Nephron (organoid): ENCODE measurements around the gene ATG2A.

Experiments
- H3K27ac Mint-ChIP-seq, 3 experiments: 2 replicates each; pipeline ENCODE4 v1.8.0; 2020; ENCODE audit warnings: mixed read lengths in 3 of 3, mild to moderate bottlenecking in 2 of 3, moderate library complexity in 1 of 3
- H3K27me3 Mint-ChIP-seq: 2 replicates; pipeline ENCODE4 v1.8.0; 2021; ENCODE audit warnings: low read depth, mild to moderate bottlenecking, moderate library complexity, mixed read lengths
- H3K36me3 Mint-ChIP-seq: 2 replicates; pipeline ENCODE4 v1.8.0; 2020; ENCODE audit warnings: low read depth, mixed read lengths
- H3K4me1 Mint-ChIP-seq: 2 replicates; pipeline ENCODE4 v1.8.0; 2020; ENCODE audit warnings: mixed read lengths
- H3K4me3 Mint-ChIP-seq, 3 experiments: 2 replicates each; pipeline ENCODE4 v1.8.0; 2020; ENCODE audit warnings: mild to moderate bottlenecking in 3 of 3, mixed read lengths in 3 of 3, moderate library complexity in 2 of 3
- H3K9me3 Mint-ChIP-seq: 2 replicates; pipeline ENCODE4 v1.8.0; 2020; ENCODE audit warnings: mixed read lengths
- TF ChIP-seq, protein P1 (sequence below), 3 experiments: fragments of 200-600 bp; sonication (generic); IDR thresholded peaks; one replicate each; pipeline ENCODE4 v1.5.0; 2021; ENCODE audit warnings: antibody characterized with exemption in 3 of 3; ENCODE audit not compliant: unreplicated experiment in 3 of 3

The ATG2A gene

GRCh38 chr11:64908766-64909165 lies 8.2 kb downstream of the ATG2A start:
- Mint-ChIP-seq H3K9me3 (no peaks in the 10 kb centered on the region), H3K27ac (no peak overlapping the region), H3K27me3 (no peaks in the 10 kb centered on the region), H3K4me3 (no peak overlapping the region), H3K36me3 (peaks cover 27% of the 10 kb centered on the region), H3K4me1 (no peaks in the 10 kb centered on the region)
- TF ChIP-seq, protein P1, sequence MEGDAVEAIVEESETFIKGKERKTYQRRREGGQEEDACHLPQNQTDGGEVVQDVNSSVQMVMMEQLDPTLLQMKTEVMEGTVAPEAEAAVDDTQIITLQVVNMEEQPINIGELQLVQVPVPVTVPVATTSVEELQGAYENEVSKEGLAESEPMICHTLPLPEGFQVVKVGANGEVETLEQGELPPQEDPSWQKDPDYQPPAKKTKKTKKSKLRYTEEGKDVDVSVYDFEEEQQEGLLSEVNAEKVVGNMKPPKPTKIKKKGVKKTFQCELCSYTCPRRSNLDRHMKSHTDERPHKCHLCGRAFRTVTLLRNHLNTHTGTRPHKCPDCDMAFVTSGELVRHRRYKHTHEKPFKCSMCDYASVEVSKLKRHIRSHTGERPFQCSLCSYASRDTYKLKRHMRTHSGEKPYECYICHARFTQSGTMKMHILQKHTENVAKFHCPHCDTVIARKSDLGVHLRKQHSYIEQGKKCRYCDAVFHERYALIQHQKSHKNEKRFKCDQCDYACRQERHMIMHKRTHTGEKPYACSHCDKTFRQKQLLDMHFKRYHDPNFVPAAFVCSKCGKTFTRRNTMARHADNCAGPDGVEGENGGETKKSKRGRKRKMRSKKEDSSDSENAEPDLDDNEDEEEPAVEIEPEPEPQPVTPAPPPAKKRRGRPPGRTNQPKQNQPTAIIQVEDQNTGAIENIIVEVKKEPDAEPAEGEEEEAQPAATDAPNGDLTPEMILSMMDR (IDR thresholded peaks at IDR 0.05; ENCODE audit: unreplicated experiment in 3 of 3), result no peak

GRCh38 chr11:64906314-64906635 lies 10.7 kb downstream of the ATG2A start:
- TF ChIP-seq, protein P1 (IDR thresholded peaks at IDR 0.05; ENCODE audit: unreplicated experiment in 3 of 3), result no peak
- Mint-ChIP-seq H3K36me3 (peaks cover 25% of the 10 kb centered on the region), H3K4me1 (no peaks in the 10 kb centered on the region), H3K9me3 (no peaks in the 10 kb centered on the region), H3K27me3 (no peaks in the 10 kb centered on the region), H3K27ac (no peak overlapping the region), H3K4me3 (no peak overlapping the region)

- TF ChIP-seq, protein P1 (IDR thresholded peaks at IDR 0.05; ENCODE audit: unreplicated experiment in 3 of 3), result no peak
- no peaks in the 10 kb centered on the region for H3K9me3 Mint-ChIP-seq
- H3K4me1 Mint-ChIP-seq, result no peaks in the 10 kb centered on the region
- no peak overlapping the region for H3K27ac Mint-ChIP-seq
- H3K36me3 Mint-ChIP-seq, result peaks cover 25% of the 10 kb centered on the region
- H3K4me3 Mint-ChIP-seq, result no peak overlapping the region
- no peaks in the 10 kb centered on the region for H3K27me3 Mint-ChIP-seq
Observed at GRCh38 chr11:64905516-64906313, 11.3 kb downstream of the ATG2A start.

DNA sequence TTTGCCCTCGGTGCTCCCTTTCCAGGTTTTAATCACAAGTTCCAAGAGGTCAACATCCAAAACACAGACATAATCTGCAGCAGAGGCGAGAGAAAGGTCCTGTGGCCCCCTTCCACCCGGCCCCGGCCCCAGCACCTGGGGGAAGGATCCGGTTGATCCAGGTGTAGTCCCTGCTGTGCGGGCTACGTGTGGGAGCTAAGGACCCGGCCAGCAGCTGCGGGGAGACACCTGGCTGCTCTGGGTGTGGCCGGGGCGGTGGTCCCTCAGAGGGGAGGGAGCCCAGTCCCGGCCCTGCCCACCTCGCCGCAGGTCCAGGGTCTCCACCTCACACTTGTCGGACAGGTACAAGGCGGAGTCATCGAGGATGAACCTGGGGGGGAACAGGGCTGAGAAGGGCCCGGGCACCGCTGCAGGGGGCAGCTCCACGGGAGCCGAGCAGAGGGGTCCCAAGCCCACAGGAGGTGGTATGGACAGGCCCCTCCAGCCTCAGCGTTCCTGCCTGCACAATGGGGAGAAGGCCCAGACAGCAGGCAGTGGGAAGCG lies 13.6 kb downstream of the ATG2A start:
- H3K4me3 Mint-ChIP-seq, result no peak overlapping the region
- H3K27ac Mint-ChIP-seq, result no peak overlapping the region
- TF ChIP-seq, protein P1 (IDR thresholded peaks at IDR 0.05; ENCODE audit: unreplicated experiment in 3 of 3), result no peak
- peaks cover 35% of the 10 kb centered on the region for H3K36me3 Mint-ChIP-seq
- no peaks in the 10 kb centered on the region for H3K27me3 Mint-ChIP-seq
- no peaks in the 10 kb centered on the region for H3K4me1 Mint-ChIP-seq
- H3K9me3 Mint-ChIP-seq, result no peaks in the 10 kb centered on the region

- Mint-ChIP-seq H3K9me3 (no peaks in the 10 kb centered on the region), H3K27ac (no peak overlapping the region), H3K36me3 (peaks cover 31% of the 10 kb centered on the region), H3K4me1 (no peaks in the 10 kb centered on the region), H3K4me3 (no peak overlapping the region), H3K27me3 (no peaks in the 10 kb centered on the region)
- TF ChIP-seq, protein P1 (IDR thresholded peaks at IDR 0.05; ENCODE audit: unreplicated experiment in 3 of 3), result no peak
Observed at GRCh38 chr11:64902102-64902900, 14.7 kb downstream of the ATG2A start.
